ENCODE measurements around the gene SRPRB. TPM values are rescaled to one million over a fixed set of nuclear protein-coding genes. Genes with fewer than 3 reads are reported as not detected.

The SRPRB gene
- total RNA-seq, 1 donor from 2014 or later = 7.6 TPM

DNA sequence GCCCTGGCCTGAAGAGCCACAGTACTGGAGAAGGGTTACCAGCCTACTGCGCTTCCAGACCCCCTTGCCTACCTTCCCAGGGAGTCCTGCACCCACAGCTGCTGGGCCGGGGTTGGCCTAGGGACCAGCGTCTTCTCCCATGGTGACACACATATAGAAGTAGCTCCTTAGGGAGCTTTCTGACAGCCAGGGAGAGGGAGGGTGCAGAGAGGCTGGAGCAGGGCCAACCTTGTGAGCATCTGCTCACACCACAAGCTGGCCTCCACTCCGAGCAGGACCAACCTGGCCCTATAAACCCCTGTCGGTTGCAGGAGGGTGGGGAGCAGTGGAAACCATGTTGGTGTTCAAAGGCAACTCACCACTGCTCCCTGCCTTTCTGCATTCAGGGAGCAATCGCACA is 35.2 kb downstream of the SRPRB start:
- Histone ChIP-seq H3K4me1 (no peaks in the 10 kb centered on the region), H3K4me3 (no peak overlapping the region), H3K27me3 (no peaks in the 10 kb centered on the region), H3K36me3 (no peaks in the 10 kb centered on the region), H3K27ac (no peak overlapping the region), H3K9me3 (no peaks in the 10 kb centered on the region)
- intact Hi-C loops (cut with DNase I) = no loop called here
- TF ChIP-seq POLR2AphosphoS5 (IDR thresholded peaks at IDR 0.05; ENCODE audit: insufficient read depth in 1 of 2, low read depth in 1 of 2) (no peak), POLR2A (IDR thresholded peaks at IDR 0.05) (no peak), CTCF (IDR thresholded peaks at IDR 0.05) (no peak)
- DNase-seq (ENCODE audit: extremely low spot score in 2 of 2) = no peak

GRCh38 chr3:133841196-133841595 is 35.6 kb downstream of the SRPRB start:
- Histone ChIP-seq H3K4me3 (no peak overlapping the region), H3K27ac (no peak overlapping the region), H3K36me3 (no peaks in the 10 kb centered on the region), H3K4me1 (no peaks in the 10 kb centered on the region), H3K27me3 (no peaks in the 10 kb centered on the region), H3K9me3 (no peaks in the 10 kb centered on the region)
- intact Hi-C loops (cut with DNase I) = no loop called here
- no peak for DNase-seq (ENCODE audit: extremely low spot score in 2 of 2)
- TF ChIP-seq POLR2AphosphoS5 (IDR thresholded peaks at IDR 0.05; ENCODE audit: insufficient read depth in 1 of 2, low read depth in 1 of 2) (no peak), POLR2A (IDR thresholded peaks at IDR 0.05) (no peak), CTCF (IDR thresholded peaks at IDR 0.05) (no peak)

DNA sequence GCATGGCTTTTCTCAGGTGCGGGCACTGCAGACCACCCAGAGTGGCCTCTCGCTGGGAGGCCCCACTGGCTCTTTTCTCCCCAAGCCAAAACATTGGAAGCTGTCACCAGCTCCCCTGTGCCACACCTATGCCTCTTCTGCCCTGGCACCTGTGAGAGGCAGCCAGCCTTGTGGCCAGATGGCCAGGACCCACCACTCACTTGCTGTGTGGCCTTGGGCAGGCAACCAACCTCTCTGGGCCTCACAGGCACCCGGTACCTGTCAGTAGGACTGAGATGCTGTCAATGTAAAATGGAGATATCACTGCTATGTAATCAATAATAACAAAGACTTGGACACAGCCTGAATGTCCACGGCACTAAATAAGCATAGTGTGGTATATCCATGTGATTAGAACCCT is 36.5 kb downstream of the SRPRB start:
- intact Hi-C loops (cut with DNase I) = no loop called here
- H3K4me1 ChIP-seq = no peaks in the 10 kb centered on the region
- H3K36me3 ChIP-seq = no peaks in the 10 kb centered on the region
- TF ChIP-seq POLR2A (IDR thresholded peaks at IDR 0.05) = no peak
- TF ChIP-seq CTCF (IDR thresholded peaks at IDR 0.05) = no peak
- no peak for TF ChIP-seq POLR2AphosphoS5 (IDR thresholded peaks at IDR 0.05; ENCODE audit: insufficient read depth in 1 of 2, low read depth in 1 of 2)
- no peaks in the 10 kb centered on the region for H3K9me3 ChIP-seq
- H3K27ac ChIP-seq = no peak overlapping the region
- no peak overlapping the region for H3K4me3 ChIP-seq
- DNase-seq (ENCODE audit: extremely low spot score in 2 of 2) = no peak
- no peaks in the 10 kb centered on the region for H3K27me3 ChIP-seq

DNA sequence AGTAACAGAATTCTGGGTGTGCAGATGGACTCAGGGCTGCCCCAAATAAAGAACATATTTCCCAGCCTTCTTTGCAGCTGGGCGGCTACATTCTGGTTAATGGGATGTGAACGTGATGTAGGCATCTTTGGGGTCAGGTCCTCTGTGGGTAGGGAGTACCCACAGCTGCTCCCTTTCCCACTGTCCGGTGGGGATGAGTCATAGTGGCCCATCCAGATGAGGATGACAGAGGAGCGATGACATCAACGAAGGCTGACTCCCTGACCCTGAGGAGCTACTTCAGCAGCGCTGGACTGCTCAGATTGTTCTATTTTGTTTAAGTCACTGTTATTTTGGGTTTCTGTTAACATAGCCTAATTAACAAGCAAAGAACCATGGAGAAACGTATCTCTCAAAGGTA is 38.0 kb downstream of the SRPRB start:
- TF ChIP-seq POLR2AphosphoS5 (IDR thresholded peaks at IDR 0.05; ENCODE audit: insufficient read depth in 1 of 2, low read depth in 1 of 2) (no peak), CTCF (IDR thresholded peaks at IDR 0.05) (no peak), POLR2A (IDR thresholded peaks at IDR 0.05) (no peak)
- Histone ChIP-seq H3K9me3 (no peaks in the 10 kb centered on the region), H3K4me1 (no peaks in the 10 kb centered on the region), H3K27ac (no peak overlapping the region), H3K4me3 (no peak overlapping the region), H3K27me3 (no peaks in the 10 kb centered on the region), H3K36me3 (no peaks in the 10 kb centered on the region)
- intact Hi-C loops (cut with DNase I) = no loop called here
- DNase-seq (ENCODE audit: extremely low spot score in 2 of 2) = no peak

DNA sequence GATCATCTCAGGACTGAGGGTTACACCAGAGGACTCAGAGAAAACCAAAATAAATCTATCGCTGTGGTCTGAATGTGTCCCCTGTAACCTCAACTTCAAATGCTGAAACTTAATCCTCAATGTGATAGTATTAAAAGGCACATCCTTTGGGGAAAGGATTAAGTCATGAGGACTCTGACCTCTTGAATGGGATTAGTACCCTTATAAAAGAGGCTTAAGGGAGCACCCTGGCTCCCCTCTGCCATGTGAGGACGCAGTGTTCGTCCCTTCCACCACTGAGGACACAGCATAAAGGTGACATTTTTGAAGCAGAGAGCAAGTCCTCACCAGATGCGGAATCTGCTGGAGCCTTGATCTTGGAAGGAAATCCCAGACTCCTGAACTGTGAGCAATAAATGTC is 39.5 kb downstream of the SRPRB start:
- Histone ChIP-seq H3K27ac (no peak overlapping the region), H3K27me3 (no peaks in the 10 kb centered on the region), H3K4me3 (no peak overlapping the region), H3K4me1 (no peaks in the 10 kb centered on the region), H3K9me3 (no peaks in the 10 kb centered on the region), H3K36me3 (no peaks in the 10 kb centered on the region)
- intact Hi-C loops (cut with DNase I) = no loop called here
- TF ChIP-seq POLR2A (IDR thresholded peaks at IDR 0.05) (no peak), POLR2AphosphoS5 (IDR thresholded peaks at IDR 0.05; ENCODE audit: insufficient read depth in 1 of 2, low read depth in 1 of 2) (no peak)
- no peak for DNase-seq (ENCODE audit: extremely low spot score in 2 of 2)

DNA sequence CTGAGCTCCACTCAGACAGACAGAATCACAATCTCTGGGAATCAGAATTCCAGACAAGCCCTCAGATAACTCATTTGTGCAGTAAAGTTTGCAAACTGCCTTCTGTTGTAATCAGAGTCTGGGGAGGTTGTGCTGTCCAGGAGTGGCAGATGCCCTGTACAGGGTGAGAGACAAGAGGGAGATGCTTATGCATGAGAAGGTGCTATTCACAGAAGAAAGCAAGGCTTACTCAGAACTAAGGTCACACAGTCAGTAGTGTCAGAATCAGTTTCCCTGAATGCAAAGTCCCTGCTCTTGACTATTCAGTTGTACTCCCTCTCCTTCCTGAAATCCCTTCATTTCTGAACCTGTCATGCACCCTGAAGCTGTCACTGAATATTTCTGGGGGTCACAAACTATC is 43.7 kb downstream of the SRPRB start:
- Histone ChIP-seq H3K27ac (no peak overlapping the region), H3K36me3 (no peaks in the 10 kb centered on the region), H3K9me3 (no peaks in the 10 kb centered on the region), H3K4me1 (no peaks in the 10 kb centered on the region), H3K4me3 (no peak overlapping the region), H3K27me3 (no peaks in the 10 kb centered on the region)
- DNase-seq (ENCODE audit: extremely low spot score in 2 of 2) = no peak
- no peak for TF ChIP-seq POLR2A (IDR thresholded peaks at IDR 0.05)
- no peak for TF ChIP-seq CTCF (IDR thresholded peaks at IDR 0.05)
- TF ChIP-seq POLR2AphosphoS5 (IDR thresholded peaks at IDR 0.05; ENCODE audit: insufficient read depth in 1 of 2, low read depth in 1 of 2) = no peak
- intact Hi-C loops (cut with DNase I) = no loop called here
